HCT116 (cell line): ENCODE results near the gene UTF1. TPM values are rescaled to one million over a fixed set of nuclear protein-coding genes. Genes with fewer than 3 reads are reported as not detected.
A peak's percentile ranks its signal among the peaks of the same experiment; 100 is the strongest.

ENCODE experiments used
- ATAC-seq: fragments of 200-7000 bp; cut with Tn5 transposase; 2 replicates; pipeline ENCODE4 v1.9.1; 2020; ENCODE audit warnings: mild to moderate bottlenecking, moderate library complexity
- BruUV-seq: library from RNA; stranded (reverse); fragments of 400-500 nt; replicated peaks from 2 replicates; lab custom pipeline; 2021; lab: Mats Ljungman, UMichigan
- CTCF ChIA-PET: fragments of 300-600 bp; sonication (Branson Sonifier 250); formaldehyde crosslinking; loops from one replicate; lab custom pipeline; 2021; ENCODE audit warnings: antibody characterized with exemption; lab: Charles Lee
- POLR2A ChIA-PET: fragments of 300-600, 350-600 bp; sonication (Branson Sonifier 250); formaldehyde crosslinking; loops from one replicate; lab custom pipeline; 2021; ENCODE audit warnings: antibody characterized with exemption; lab: Charles Lee
- RAD21 ChIA-PET, 2 experiments: fragments of 300-600 bp; sonication (Branson Sonifier 250); formaldehyde crosslinking; loops; one replicate each; lab custom pipeline; 2023; ENCODE audit warnings: low total read pairs in 2 of 2; ENCODE audit not compliant: uncharacterized antibody in 2 of 2, unreplicated experiment in 2 of 2, low non-redundant PET in 1 of 2; lab: Charles Lee
- DNase-seq: peaks from one replicate; pipeline ENCODE4 v3.0.0-alpha.2; 2010; ENCODE audit warnings: low read depth, low spot score
- H2AFZ ChIP-seq: fragments of 200-600 bp; shearing (Covaris generic), sonication (generic); 2 replicates; pipeline ENCODE4 v1.6.1; 2017; ENCODE audit warnings: low read depth, mixed run types, mixed read lengths, antibody characterized with exemption, low read length; ENCODE audit not compliant: poor library complexity, severe bottlenecking
- H3K27ac ChIP-seq: 2 replicates; pipeline ENCODE4 v1.5.1; 2012; ENCODE audit warnings: low read depth, low read length
- H3K27me3 ChIP-seq: fragments of 200-600 bp; sonication (generic); 2 replicates; pipeline ENCODE4 v1.6.1; 2016; ENCODE audit warnings: mixed run types, low read length, mixed read lengths; ENCODE audit not compliant: insufficient read depth
- H3K36me3 ChIP-seq, 2 experiments: fragments of 200-500 bp in 1 of 2; fragments of 200-600 bp in 1 of 2; sonication (Bioruptor generic) in 1 of 2; sonication (generic) in 1 of 2; 2 replicates each; pipeline versions ENCODE4 v1.5.1 to v1.6.1; 2014 to 2016; ENCODE audit warnings: low read length in 2 of 2, inconsistent platforms in 1 of 2, mixed read lengths in 1 of 2, mixed run types in 1 of 2; ENCODE audit not compliant: insufficient read depth in 2 of 2, control insufficient read depth in 1 of 2
- H3K4me1 ChIP-seq, 2 experiments: fragments of 200-600 bp in 1 of 2; sonication (generic) in 1 of 2; 2 replicates each; pipeline versions ENCODE4 v1.5.1 to v1.6.1; 2012 to 2017; ENCODE audit warnings: low read length in 2 of 2, inconsistent platforms in 1 of 2, mild to moderate bottlenecking in 1 of 2, mixed read lengths in 1 of 2, mixed run types in 1 of 2, moderate library complexity in 1 of 2; ENCODE audit not compliant: insufficient read depth in 2 of 2, control insufficient read depth in 1 of 2
- H3K4me2 ChIP-seq: fragments of 200-600 bp; sonication (generic); 2 replicates; pipeline ENCODE4 v1.6.1; 2017; ENCODE audit warnings: mixed run types, low read length, mixed read lengths
- H3K4me3 ChIP-seq, 2 experiments: fragments of 200-600 bp in 1 of 2; sonication (generic) in 1 of 2; replicated peaks in 1 of 2; 2 replicates each; pipeline ENCODE4 v1.5.1; 2011 to 2016; ENCODE audit warnings: low read length in 2 of 2, control low read depth in 1 of 2, low read depth in 1 of 2, mild to moderate bottlenecking in 1 of 2, mixed read lengths in 1 of 2, mixed run types in 1 of 2
- H3K79me2 ChIP-seq: fragments of 200-600 bp; sonication (generic); 2 replicates; pipeline ENCODE4 v1.6.1; 2017; ENCODE audit warnings: mild to moderate bottlenecking, mixed run types, low read length, moderate library complexity, mixed read lengths; ENCODE audit not compliant: insufficient read depth
- H3K9ac ChIP-seq: fragments of 200-600 bp; sonication (generic); 2 replicates; pipeline ENCODE4 v1.6.1; 2016; ENCODE audit warnings: low read length, mixed read lengths
- H3K9me2 ChIP-seq: fragments of 200-600 bp; sonication (generic), shearing (Covaris generic); 2 replicates; pipeline ENCODE4 v1.6.1; 2017; ENCODE audit warnings: mixed run types, mild to moderate bottlenecking, moderate library complexity; ENCODE audit not compliant: insufficient read depth
- H3K9me3 ChIP-seq, 2 experiments: fragments of 200-500 bp in 1 of 2; fragments of 200-600 bp in 1 of 2; sonication (Bioruptor generic) in 1 of 2; sonication (generic) in 1 of 2; 2 replicates each; pipeline ENCODE4 v1.6.1; 2014 to 2017; ENCODE audit warnings: low read length in 2 of 2, mixed read lengths in 2 of 2, inconsistent platforms in 1 of 2, low read depth in 1 of 2, mild to moderate bottlenecking in 1 of 2, mixed run types in 1 of 2, moderate library complexity in 1 of 2; ENCODE audit not compliant: control insufficient read depth in 1 of 2, insufficient read depth in 1 of 2
- H4K20me1 ChIP-seq: fragments of 200-600 bp; sonication (generic), shearing (Covaris generic); 2 replicates; pipeline ENCODE4 v1.6.1; 2017; ENCODE audit warnings: mixed run types, mild to moderate bottlenecking, moderate library complexity; ENCODE audit not compliant: insufficient read depth
- CEBPB ChIP-seq: IDR thresholded peaks from 2 replicates; pipeline ENCODE4 v1.6.1; 2012; ENCODE audit warnings: low read depth
- EZH2 ChIP-seq: fragments of 200-600 bp; sonication (generic); IDR thresholded peaks from 2 replicates; pipeline ENCODE4 v1.6.1; 2017; ENCODE audit warnings: antibody characterized with exemption, mixed run types
- POLR2A ChIP-seq: IDR thresholded peaks from 2 replicates; pipeline ENCODE4 v1.7.0; 2011; ENCODE audit warnings: borderline replicate concordance; ENCODE audit not compliant: insufficient read depth, insufficient read length; ENCODE audit errors: extremely low read depth
- SP1 ChIP-seq: IDR thresholded peaks from 2 replicates; pipeline ENCODE4 v1.6.1; 2012; ENCODE audit warnings: low read depth
- TCF7L2 ChIP-seq: IDR thresholded peaks from 2 replicates; pipeline ENCODE4 v1.7.0; 2011; ENCODE audit warnings: borderline replicate concordance, inconsistent platforms; ENCODE audit not compliant: insufficient read depth, insufficient read length; ENCODE audit errors: extremely low read depth
- YY1 ChIP-seq: IDR thresholded peaks from 2 replicates; pipeline ENCODE4 v1.6.1; 2011; ENCODE audit warnings: low read length, low read depth, moderate library complexity, mild to moderate bottlenecking; ENCODE audit not compliant: insufficient replicate concordance; ENCODE audit errors: extremely low read depth
- ZFX ChIP-seq: fragments of 450-650 bp; IDR thresholded peaks from 2 replicates; pipeline ENCODE4 v1.6.1; 2017
- ZNF274 ChIP-seq: fragments of 200-500 bp; sonication (Bioruptor generic); IDR thresholded peaks from 2 replicates; pipeline ENCODE4 v1.6.1; 2014; ENCODE audit warnings: mild to moderate bottlenecking, low read depth, low read length, inconsistent platforms
- intact Hi-C: fragments of 100-400 bp; cut with micrococcal nuclease; formaldehyde crosslinking; loops from 2 replicates; pipeline ENCODE4 v1.10.0; 2022
- total RNA-seq: library from RNA; stranded (reverse); gene quantifications from one replicate; pipeline ENCODE4 v1.2.1, GENCODE V29; 2021; ENCODE audit not compliant: unreplicated experiment
- TF ChIP-seq, protein P1 (sequence below): IDR thresholded peaks from 2 replicates; pipeline ENCODE4 v1.6.1; 2012; ENCODE audit warnings: low read depth
- TF ChIP-seq, protein P2 (sequence below): IDR thresholded peaks from 2 replicates; pipeline ENCODE4 v1.6.1; 2012

The UTF1 gene
- total RNA-seq, 1 experiment from 2014 or later = not detected

DNA sequence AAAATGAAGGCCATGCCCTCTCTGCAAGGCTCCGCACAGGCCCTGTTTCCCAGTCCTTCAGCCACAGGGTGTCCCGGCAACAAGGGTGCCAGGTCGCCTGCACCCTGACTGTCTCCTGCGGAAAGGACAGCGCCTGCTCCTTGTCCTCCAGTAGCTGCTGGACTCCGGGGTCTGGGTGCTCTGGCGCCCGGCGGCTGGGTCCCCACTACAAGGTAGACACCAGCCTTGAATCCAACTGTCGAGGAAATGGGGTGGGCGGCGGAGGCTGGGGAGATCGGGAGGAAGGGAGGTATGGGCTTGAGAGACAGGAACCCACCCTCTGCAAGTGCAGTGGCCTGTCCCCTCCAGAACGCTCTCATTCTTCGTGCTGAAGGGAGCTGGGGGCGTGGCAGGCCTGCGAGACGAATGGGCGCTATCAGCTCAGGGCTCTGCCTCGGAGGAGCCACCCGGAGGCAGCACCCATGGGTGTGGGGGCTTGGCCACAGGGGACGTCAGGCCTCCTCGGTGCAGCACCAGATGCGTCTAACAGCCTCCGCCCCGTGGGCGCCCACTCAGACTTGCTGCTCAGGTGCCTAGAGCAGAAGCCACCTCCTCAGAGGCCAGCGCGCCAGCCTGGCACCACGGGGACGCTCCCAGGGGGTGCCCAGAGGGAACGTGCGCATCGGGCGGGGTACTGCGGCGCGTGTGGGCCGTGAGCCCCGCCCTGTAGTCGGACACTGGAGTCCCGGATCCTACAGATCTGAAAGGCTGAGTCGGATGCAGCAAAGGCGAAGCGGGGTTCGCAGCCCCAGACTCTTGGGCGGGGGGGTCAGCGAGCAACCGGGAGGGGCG is 31.1 kb downstream of the UTF1 start:
- peak; percentile 52 for ATAC-seq
- Histone ChIP-seq H3K9ac (peak overlapping the region; percentile 79), H3K4me2 (peak overlapping the region; percentile 85), H3K79me2 (no peaks in the 10 kb centered on the region), H3K27ac (peak overlapping the region; percentile 95), H3K4me1 (peaks cover 40 to 54% of the 10 kb centered on the region in 2 experiments), H3K9me3 (no peaks in the 10 kb centered on the region), H3K36me3 (no peaks in the 10 kb centered on the region), H3K27me3 (no peaks in the 10 kb centered on the region)
- intact Hi-C loops = no loop called here
- ChIA-PET RAD21 (interaction anchor here in 1 of 2 experiments (0.5 kb wide), 1 partner anchor 319 kb away, joined by 3 read pairs; the partner anchor contains the start of gene CFAP46), CTCF (no interaction called here)
- no TSS peak for BruUV-seq
- TF ChIP-seq, protein P1, sequence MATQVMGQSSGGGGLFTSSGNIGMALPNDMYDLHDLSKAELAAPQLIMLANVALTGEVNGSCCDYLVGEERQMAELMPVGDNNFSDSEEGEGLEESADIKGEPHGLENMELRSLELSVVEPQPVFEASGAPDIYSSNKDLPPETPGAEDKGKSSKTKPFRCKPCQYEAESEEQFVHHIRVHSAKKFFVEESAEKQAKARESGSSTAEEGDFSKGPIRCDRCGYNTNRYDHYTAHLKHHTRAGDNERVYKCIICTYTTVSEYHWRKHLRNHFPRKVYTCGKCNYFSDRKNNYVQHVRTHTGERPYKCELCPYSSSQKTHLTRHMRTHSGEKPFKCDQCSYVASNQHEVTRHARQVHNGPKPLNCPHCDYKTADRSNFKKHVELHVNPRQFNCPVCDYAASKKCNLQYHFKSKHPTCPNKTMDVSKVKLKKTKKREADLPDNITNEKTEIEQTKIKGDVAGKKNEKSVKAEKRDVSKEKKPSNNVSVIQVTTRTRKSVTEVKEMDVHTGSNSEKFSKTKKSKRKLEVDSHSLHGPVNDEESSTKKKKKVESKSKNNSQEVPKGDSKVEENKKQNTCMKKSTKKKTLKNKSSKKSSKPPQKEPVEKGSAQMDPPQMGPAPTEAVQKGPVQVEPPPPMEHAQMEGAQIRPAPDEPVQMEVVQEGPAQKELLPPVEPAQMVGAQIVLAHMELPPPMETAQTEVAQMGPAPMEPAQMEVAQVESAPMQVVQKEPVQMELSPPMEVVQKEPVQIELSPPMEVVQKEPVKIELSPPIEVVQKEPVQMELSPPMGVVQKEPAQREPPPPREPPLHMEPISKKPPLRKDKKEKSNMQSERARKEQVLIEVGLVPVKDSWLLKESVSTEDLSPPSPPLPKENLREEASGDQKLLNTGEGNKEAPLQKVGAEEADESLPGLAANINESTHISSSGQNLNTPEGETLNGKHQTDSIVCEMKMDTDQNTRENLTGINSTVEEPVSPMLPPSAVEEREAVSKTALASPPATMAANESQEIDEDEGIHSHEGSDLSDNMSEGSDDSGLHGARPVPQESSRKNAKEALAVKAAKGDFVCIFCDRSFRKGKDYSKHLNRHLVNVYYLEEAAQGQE = no peak
- TF ChIP-seq ZFX (peak; percentile 67), YY1 (no peak), EZH2 (no peak), CEBPB (no peak), SP1 (no peak), ZNF274 (no peak), TCF7L2 (no peak), POLR2A (no peak)
- TF ChIP-seq, protein P2, sequence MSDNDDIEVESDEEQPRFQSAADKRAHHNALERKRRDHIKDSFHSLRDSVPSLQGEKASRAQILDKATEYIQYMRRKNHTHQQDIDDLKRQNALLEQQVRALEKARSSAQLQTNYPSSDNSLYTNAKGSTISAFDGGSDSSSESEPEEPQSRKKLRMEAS = peak; percentile 55
- TF ChIP-seq, all 23 proteins: peak for 2
- POLR2A ChIA-PET = no interaction called here
- peak overlapping the region; percentile 51 to 60 for H3K4me3 ChIP-seq
- no peaks in the 10 kb centered on the region for H4K20me1 ChIP-seq
- no peak overlapping the region for H2AFZ ChIP-seq
- no peak for DNase-seq
- H3K9me2 ChIP-seq = no peaks in the 10 kb centered on the region
